SK-N-SH treated with all-trans-retinoic acid at 6 μM for 48 hours (cell line): Measurements from ENCODE around the gene SPATS2L.

Experiments
- ATAC-seq: fragments of 200-7000 bp; cut with Tn5 transposase; 3 replicates; pipeline ENCODE4 v1.9.1; 2020; ENCODE audit warnings: mild to moderate bottlenecking, moderate library complexity
- ARNTL ChIP-seq: fragments of 450-650 bp; formaldehyde crosslinking; IDR thresholded peaks from 2 replicates; pipeline ENCODE4 v1.5.0; 2020; ENCODE audit warnings: low read depth, mild to moderate bottlenecking, moderate library complexity, borderline replicate concordance
- BACH2 ChIP-seq: fragments of 250-450 bp; sonication (Bioruptor Pico); IDR thresholded peaks from 2 replicates; pipeline ENCODE4 v1.9.0; 2021; ENCODE audit warnings: mild to moderate bottlenecking, borderline replicate concordance
- CSDC2 ChIP-seq: fragments of 250-450 bp; sonication (Bioruptor Pico); IDR thresholded peaks from 2 replicates; pipeline ENCODE4 v1.5.0; 2020; ENCODE audit warnings: mild to moderate bottlenecking, moderate library complexity
- ESRRG ChIP-seq: fragments of 250-450 bp; sonication (Bioruptor Pico); IDR thresholded peaks from 2 replicates; pipeline ENCODE4 v1.6.1; 2021; ENCODE audit warnings: mild to moderate bottlenecking
- GLIS3 ChIP-seq: fragments of 250-450 bp; sonication (Bioruptor Pico); IDR thresholded peaks from 2 replicates; pipeline ENCODE4 v1.5.0; 2020; ENCODE audit warnings: mild to moderate bottlenecking, moderate library complexity
- ISL1 ChIP-seq: fragments of 250-450 bp; sonication (Bioruptor Pico); IDR thresholded peaks from 2 replicates; pipeline ENCODE4 v2.1.2; 2022; ENCODE audit warnings: mild to moderate bottlenecking, moderate library complexity
- OSR1 ChIP-seq: fragments of 250-450 bp; sonication (Bioruptor Pico); IDR thresholded peaks from 2 replicates; pipeline ENCODE4 v1.8.0; 2022; ENCODE audit warnings: moderate library complexity, mild to moderate bottlenecking, inconsistent platforms
- PPARA ChIP-seq: fragments of 250-450 bp; sonication (Bioruptor Pico); IDR thresholded peaks from 2 replicates; pipeline ENCODE4 v1.5.0; 2020; ENCODE audit warnings: mild to moderate bottlenecking, borderline replicate concordance
- SNAI2 ChIP-seq: fragments of 250-450 bp; sonication (Bioruptor Pico); IDR thresholded peaks from 2 replicates; pipeline ENCODE4 v1.5.0; 2020; ENCODE audit warnings: mild to moderate bottlenecking, moderate library complexity
- TCF4 ChIP-seq: fragments of 250-450 bp; sonication (Bioruptor Pico); IDR thresholded peaks from 2 replicates; pipeline ENCODE4 v1.8.0; 2021; ENCODE audit warnings: mild to moderate bottlenecking, moderate library complexity, borderline replicate concordance
- ZC3H10 ChIP-seq: fragments of 250-450 bp; sonication (Bioruptor Pico); IDR thresholded peaks from 2 replicates; pipeline ENCODE4 v1.5.1; 2021; ENCODE audit warnings: mild to moderate bottlenecking, moderate library complexity
- ZFP3 ChIP-seq: fragments of 250-450 bp; sonication (Bioruptor Pico); IDR thresholded peaks from 2 replicates; pipeline ENCODE4 v1.5.0; 2020; ENCODE audit warnings: mild to moderate bottlenecking, moderate library complexity
- ZFP30 ChIP-seq: fragments of 450-650 bp; formaldehyde crosslinking; IDR thresholded peaks from 2 replicates; pipeline ENCODE4 v1.5.0; 2022; ENCODE audit warnings: mild to moderate bottlenecking, moderate library complexity
- ZNF565 ChIP-seq: fragments of 450-650 bp; formaldehyde crosslinking; conservative IDR thresholded peaks from 2 replicates; pipeline ENCODE4 v1.5.0; 2020; ENCODE audit warnings: low read depth, mild to moderate bottlenecking, moderate library complexity
- ZNF70 ChIP-seq: fragments of 450-650 bp; formaldehyde crosslinking; IDR thresholded peaks from 2 replicates; pipeline ENCODE4 v1.5.0; 2020; ENCODE audit warnings: mild to moderate bottlenecking, moderate library complexity
- TF ChIP-seq, protein P1 (sequence below): fragments of 250-450 bp; sonication (Bioruptor Pico); IDR thresholded peaks from 2 replicates; pipeline ENCODE4 v1.5.1; 2020; ENCODE audit warnings: low read depth, mild to moderate bottlenecking, moderate library complexity
- TF ChIP-seq, protein P2 (sequence below): fragments of 250-450 bp; sonication (Bioruptor Pico); IDR thresholded peaks from 2 replicates; pipeline ENCODE4 v1.5.0; 2020; ENCODE audit warnings: mild to moderate bottlenecking, moderate library complexity
- TF ChIP-seq, protein P3 (sequence below): fragments of 250-450 bp; sonication (Bioruptor Pico); IDR thresholded peaks from 2 replicates; pipeline ENCODE4 v1.8.0; 2020; ENCODE audit warnings: mild to moderate bottlenecking, moderate library complexity, borderline replicate concordance
- TF ChIP-seq, protein P4 (sequence below): fragments of 250-450 bp; sonication (Bioruptor Pico); IDR thresholded peaks from 2 replicates; pipeline ENCODE4 v1.8.0; 2021; ENCODE audit warnings: low read depth, mild to moderate bottlenecking, moderate library complexity, borderline replicate concordance

The SPATS2L gene

DNA sequence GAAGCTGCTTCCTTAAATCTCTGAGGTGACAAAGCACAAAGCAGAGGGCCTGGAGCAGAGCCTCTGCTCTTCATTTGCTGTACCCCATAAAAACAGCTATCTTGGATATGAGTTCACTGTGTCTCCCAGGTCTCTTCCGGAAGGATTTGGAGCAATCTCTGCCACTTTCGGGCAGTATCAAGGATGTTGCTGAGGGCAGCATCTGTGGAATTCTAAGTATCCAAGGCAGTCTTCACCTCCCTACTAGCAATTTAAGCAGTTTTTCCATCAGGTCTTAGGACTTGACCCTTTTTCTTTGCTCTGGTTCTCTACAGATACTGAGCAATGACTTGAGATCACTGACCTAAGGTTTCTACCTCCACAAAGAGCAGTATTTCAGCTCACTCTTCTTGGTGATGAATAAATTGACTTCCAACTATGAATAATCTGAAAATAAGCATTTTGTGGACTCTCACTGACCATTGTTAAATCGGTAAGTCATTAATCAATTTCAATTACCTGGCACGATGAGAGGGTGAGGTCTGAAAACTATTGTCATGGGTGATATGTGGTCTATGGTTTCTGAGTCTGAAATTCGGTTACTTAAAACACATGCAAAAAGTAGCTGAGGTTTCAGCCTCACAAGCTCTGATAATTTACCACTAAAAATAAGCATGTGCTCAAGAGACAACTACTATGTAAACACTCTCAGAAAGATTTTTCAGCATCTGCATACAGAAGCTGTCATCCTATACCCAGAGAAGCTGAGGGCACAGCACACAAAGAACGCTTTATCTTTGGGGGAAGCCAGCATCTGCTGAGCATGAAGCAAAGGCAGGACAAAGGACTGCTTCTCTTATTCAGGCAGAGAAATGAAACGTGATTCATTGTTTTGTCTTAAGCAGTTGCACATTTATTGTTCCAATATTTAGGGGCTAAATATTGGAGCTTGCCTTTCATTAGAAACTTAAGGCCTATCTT, 32.1 kb upstream of the SPATS2L start:
- ATAC-seq, result no peak
- TF ChIP-seq TCF4 (no peak), ZFP30 (CRISPR knock-in tag) (no peak)
- TF ChIP-seq, protein P1, sequence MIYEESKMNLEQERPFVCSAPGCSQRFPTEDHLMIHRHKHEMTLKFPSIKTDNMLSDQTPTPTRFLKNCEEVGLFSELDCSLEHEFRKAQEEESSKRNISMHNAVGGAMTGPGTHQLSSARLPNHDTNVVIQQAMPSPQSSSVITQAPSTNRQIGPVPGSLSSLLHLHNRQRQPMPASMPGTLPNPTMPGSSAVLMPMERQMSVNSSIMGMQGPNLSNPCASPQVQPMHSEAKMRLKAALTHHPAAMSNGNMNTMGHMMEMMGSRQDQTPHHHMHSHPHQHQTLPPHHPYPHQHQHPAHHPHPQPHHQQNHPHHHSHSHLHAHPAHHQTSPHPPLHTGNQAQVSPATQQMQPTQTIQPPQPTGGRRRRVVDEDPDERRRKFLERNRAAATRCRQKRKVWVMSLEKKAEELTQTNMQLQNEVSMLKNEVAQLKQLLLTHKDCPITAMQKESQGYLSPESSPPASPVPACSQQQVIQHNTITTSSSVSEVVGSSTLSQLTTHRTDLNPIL (CRISPR knock-in tag), result no peak
- TF ChIP-seq, all 23 proteins: peak for 0

DNA sequence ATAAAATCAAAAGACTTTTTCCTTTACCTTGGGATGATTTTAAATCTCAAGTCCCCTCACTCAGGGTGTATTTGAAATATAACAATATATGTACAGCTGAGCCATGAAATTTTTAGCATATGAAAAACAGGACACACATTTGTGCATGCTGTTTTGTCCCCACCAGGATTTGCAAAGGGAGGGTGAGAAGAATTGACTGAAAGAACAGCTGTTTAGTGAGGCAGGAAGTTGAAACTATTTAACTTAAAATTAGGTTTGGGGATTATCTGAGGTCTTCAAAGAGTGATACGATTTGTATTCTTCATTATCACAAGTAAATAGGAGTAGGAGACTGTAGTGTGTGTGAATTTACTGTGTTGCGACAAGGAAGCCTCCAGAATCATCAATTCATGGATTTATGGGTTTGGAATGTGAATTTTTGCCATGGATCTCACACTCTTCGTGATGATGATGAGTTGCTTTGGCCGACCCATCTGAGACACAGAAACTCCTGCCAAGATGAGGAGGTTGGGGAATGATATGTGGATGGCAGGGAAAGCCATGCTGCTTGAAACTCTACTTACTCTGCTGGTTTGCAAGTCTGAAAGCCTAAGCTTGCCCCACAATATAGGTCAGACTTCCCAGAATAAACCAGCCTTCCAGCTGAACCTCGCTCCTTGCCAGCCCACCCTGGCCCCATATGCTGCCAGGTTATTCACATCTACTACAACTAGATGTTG, 31.0 kb upstream of the SPATS2L start:
- TF ChIP-seq SNAI2 (no peak), PPARA (CRISPR knock-in tag) (no peak), ZNF565 (CRISPR knock-in tag) (no peak)
- TF ChIP-seq, protein P1 (CRISPR knock-in tag), result no peak
- TF ChIP-seq, protein P2, sequence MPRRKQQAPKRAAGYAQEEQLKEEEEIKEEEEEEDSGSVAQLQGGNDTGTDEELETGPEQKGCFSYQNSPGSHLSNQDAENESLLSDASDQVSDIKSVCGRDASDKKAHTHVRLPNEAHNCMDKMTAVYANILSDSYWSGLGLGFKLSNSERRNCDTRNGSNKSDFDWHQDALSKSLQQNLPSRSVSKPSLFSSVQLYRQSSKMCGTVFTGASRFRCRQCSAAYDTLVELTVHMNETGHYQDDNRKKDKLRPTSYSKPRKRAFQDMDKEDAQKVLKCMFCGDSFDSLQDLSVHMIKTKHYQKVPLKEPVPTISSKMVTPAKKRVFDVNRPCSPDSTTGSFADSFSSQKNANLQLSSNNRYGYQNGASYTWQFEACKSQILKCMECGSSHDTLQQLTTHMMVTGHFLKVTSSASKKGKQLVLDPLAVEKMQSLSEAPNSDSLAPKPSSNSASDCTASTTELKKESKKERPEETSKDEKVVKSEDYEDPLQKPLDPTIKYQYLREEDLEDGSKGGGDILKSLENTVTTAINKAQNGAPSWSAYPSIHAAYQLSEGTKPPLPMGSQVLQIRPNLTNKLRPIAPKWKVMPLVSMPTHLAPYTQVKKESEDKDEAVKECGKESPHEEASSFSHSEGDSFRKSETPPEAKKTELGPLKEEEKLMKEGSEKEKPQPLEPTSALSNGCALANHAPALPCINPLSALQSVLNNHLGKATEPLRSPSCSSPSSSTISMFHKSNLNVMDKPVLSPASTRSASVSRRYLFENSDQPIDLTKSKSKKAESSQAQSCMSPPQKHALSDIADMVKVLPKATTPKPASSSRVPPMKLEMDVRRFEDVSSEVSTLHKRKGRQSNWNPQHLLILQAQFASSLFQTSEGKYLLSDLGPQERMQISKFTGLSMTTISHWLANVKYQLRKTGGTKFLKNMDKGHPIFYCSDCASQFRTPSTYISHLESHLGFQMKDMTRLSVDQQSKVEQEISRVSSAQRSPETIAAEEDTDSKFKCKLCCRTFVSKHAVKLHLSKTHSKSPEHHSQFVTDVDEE (CRISPR knock-in tag), result no peak
- ATAC-seq, result no peak

DNA sequence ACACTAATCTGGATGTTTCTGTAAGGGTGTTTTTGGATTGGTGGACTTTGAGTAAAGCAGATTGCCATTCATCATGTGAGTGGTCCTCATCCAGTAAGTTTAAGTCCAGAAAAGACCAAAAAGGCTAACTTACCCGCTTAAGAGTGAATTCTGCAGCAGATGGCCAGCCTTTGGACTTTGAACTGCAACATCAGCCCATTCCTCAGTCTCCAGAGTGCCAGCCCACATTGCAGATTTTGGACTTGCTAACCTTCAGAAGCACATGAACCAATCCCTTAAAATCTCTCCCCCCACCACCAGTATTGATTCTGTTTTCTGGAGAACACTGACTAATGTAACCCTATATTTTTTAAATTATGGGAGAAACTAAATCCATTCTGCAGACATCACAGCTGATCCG, 30.0 kb upstream of the SPATS2L start:
- ATAC-seq, result no peak
- TF ChIP-seq OSR1 (CRISPR knock-in tag) (no peak), GLIS3 (CRISPR knock-in tag) (no peak), ZFP3 (CRISPR knock-in tag) (no peak)
- TF ChIP-seq, protein P1 (CRISPR knock-in tag), result no peak

DNA sequence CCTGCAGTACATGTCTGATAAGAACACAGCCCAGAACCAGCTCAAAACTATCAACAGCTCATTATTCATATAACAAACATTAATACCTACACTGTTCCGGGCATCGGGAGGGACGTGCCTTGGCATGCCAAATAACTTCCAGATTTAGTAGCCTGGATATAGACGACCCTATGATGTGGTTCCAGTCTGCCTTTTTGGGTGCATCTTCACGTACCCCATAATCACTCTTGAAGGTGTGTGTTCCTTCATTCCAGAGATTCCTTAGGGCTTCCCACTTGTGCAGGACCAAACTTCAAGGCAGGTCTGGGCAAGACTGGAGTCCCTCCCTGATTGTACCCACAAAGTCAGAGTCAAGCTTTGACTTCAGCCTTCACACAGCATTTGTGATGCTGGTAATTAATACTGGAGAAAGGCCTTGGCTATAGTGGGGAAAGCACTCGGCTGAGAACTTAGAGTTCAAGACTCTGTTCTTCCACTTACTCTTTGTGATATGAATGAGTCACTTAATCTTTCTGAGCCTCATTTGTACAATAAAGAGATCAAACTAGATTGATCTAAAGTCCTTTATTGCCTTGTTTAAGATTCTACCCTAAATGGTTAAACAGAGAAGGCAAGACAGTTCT, 27.7 kb upstream of the SPATS2L start:
- ATAC-seq, result no peak
- TF ChIP-seq, protein P3, sequence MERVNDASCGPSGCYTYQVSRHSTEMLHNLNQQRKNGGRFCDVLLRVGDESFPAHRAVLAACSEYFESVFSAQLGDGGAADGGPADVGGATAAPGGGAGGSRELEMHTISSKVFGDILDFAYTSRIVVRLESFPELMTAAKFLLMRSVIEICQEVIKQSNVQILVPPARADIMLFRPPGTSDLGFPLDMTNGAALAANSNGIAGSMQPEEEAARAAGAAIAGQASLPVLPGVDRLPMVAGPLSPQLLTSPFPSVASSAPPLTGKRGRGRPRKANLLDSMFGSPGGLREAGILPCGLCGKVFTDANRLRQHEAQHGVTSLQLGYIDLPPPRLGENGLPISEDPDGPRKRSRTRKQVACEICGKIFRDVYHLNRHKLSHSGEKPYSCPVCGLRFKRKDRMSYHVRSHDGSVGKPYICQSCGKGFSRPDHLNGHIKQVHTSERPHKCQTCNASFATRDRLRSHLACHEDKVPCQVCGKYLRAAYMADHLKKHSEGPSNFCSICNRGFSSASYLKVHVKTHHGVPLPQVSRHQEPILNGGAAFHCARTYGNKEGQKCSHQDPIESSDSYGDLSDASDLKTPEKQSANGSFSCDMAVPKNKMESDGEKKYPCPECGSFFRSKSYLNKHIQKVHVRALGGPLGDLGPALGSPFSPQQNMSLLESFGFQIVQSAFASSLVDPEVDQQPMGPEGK (CRISPR knock-in tag), result no peak
- TF ChIP-seq ARNTL (CRISPR knock-in tag) (no peak), ESRRG (no peak), ZFP30 (CRISPR knock-in tag) (no peak), ISL1 (no peak), ZNF565 (CRISPR knock-in tag) (no peak), BACH2 (no peak), ZNF70 (no peak), CSDC2 (CRISPR knock-in tag) (no peak), GLIS3 (CRISPR knock-in tag) (no peak), ZC3H10 (CRISPR knock-in tag) (no peak)
- TF ChIP-seq, protein P4, sequence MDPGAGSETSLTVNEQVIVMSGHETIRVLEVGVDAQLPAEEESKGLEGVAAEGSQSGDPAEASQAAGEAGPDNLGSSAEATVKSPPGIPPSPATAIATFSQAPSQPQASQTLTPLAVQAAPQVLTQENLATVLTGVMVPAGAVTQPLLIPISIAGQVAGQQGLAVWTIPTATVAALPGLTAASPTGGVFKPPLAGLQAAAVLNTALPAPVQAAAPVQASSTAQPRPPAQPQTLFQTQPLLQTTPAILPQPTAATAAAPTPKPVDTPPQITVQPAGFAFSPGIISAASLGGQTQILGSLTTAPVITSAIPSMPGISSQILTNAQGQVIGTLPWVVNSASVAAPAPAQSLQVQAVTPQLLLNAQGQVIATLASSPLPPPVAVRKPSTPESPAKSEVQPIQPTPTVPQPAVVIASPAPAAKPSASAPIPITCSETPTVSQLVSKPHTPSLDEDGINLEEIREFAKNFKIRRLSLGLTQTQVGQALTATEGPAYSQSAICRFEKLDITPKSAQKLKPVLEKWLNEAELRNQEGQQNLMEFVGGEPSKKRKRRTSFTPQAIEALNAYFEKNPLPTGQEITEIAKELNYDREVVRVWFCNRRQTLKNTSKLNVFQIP (CRISPR knock-in tag), result no peak
- TF ChIP-seq, protein P2 (CRISPR knock-in tag), result no peak
